ENCODE measurements around the gene NDST1.

Gene NDST1

DNA sequence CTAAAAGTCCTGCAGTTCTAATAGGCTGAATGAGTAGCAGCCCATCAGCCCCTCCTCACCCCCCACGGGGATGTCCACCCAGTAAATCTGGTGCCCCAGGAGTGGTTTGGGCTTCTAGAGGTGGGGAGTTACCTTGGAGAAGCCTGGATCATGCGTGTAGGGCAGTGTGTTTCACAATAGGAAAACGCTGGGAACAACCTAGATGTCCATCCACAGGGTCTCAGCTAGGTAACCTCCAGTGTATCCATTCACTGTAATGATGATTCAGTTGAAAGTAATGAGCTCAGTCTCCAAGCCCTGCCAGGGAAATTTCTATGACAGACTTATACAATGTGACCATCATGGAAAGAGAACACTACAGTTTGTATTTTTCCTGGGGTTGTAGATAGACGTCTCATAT lies 51.8 kb downstream of the NDST1 start:
- H3K36me3 ChIP-seq (ENCODE audit: control insufficient read depth, low read length): no peaks in the 10 kb centered on the region
- TF ChIP-seq, protein P1, sequence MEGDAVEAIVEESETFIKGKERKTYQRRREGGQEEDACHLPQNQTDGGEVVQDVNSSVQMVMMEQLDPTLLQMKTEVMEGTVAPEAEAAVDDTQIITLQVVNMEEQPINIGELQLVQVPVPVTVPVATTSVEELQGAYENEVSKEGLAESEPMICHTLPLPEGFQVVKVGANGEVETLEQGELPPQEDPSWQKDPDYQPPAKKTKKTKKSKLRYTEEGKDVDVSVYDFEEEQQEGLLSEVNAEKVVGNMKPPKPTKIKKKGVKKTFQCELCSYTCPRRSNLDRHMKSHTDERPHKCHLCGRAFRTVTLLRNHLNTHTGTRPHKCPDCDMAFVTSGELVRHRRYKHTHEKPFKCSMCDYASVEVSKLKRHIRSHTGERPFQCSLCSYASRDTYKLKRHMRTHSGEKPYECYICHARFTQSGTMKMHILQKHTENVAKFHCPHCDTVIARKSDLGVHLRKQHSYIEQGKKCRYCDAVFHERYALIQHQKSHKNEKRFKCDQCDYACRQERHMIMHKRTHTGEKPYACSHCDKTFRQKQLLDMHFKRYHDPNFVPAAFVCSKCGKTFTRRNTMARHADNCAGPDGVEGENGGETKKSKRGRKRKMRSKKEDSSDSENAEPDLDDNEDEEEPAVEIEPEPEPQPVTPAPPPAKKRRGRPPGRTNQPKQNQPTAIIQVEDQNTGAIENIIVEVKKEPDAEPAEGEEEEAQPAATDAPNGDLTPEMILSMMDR (IDR thresholded peaks at IDR 0.05; ENCODE audit: low read depth, low read length, poor library complexity, severe bottlenecking): no peak
- TF ChIP-seq EZH2phosphoT487 (IDR thresholded peaks at IDR 0.05; ENCODE audit: borderline replicate concordance, low read length): no peak
- H3K9me2 ChIP-seq (replicated peaks; ENCODE audit: control insufficient read depth, low read length): no peaks in the 10 kb centered on the region
- H3K4me1 ChIP-seq (ENCODE audit: control insufficient read depth, low read length): peaks cover 13% of the 10 kb centered on the region
- H3K4me3 ChIP-seq (ENCODE audit: low read length): no peak overlapping the region
- H3K79me2 ChIP-seq (ENCODE audit: control insufficient read depth, low read length): no peaks in the 10 kb centered on the region
- no peaks in the 10 kb centered on the region for H4K20me1 ChIP-seq (ENCODE audit: control insufficient read depth, insufficient read depth, low read depth, low read length)
- H3K4me2 ChIP-seq (ENCODE audit: low read length): no peak overlapping the region
- H3K9me3 ChIP-seq (ENCODE audit: control insufficient read depth, insufficient read depth, low read length): no peaks in the 10 kb centered on the region
- no peak overlapping the region for H3K27ac ChIP-seq (ENCODE audit: low read depth, low read length)
- H3F3A ChIP-seq (ENCODE audit: control insufficient read depth, insufficient read depth): no peaks in the 10 kb centered on the region
- H3K27me3 ChIP-seq (ENCODE audit: control insufficient read depth, low read length): no peaks in the 10 kb centered on the region

DNA sequence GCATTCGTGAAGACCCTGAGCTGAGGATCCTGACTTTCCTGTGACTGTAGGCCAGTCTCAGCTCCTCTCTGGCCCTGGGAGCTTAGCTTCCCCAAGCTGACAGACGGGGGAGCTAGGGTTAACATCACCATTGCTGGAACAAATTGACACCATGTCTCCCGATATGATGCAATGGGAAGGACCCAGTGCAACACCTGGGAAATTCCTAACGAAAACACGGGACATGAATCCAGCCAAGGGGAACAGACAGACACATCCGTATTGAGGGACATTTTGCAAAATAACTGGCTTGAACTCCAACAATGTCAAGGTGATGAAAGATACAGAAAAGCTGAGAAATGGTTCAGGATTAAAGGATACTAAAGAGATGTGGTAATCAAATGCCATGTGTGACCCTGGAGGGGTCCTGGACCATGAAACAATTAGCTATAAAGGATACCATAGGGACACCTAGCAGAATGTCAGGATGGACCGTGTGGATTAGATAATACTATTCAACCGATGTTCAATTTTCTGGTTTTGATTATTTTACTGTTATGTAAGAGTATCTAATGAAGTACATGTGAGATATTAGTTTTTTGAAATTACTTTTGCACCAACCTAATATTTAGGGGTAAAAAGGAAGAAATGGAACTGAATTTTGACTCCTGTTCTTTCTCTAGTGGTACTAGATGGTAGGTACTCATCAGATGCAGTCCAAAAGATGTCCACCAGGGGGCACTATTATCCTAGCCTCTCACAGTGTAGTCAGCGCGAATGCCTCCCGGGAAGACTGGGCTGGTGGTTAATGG lies 52.7 kb downstream of the NDST1 start:
- H3K9me2 ChIP-seq (replicated peaks; ENCODE audit: control insufficient read depth, low read length): no peaks in the 10 kb centered on the region
- no peak overlapping the region for H3K27ac ChIP-seq (ENCODE audit: low read depth, low read length)
- H3K27me3 ChIP-seq (ENCODE audit: control insufficient read depth, low read length): no peaks in the 10 kb centered on the region
- H4K20me1 ChIP-seq (ENCODE audit: control insufficient read depth, insufficient read depth, low read depth, low read length): no peaks in the 10 kb centered on the region
- no peaks in the 10 kb centered on the region for H3K9me3 ChIP-seq (ENCODE audit: control insufficient read depth, insufficient read depth, low read length)
- no peak overlapping the region for H3K4me3 ChIP-seq (ENCODE audit: low read length)
- H3K79me2 ChIP-seq (ENCODE audit: control insufficient read depth, low read length): no peaks in the 10 kb centered on the region
- H3K36me3 ChIP-seq (ENCODE audit: control insufficient read depth, low read length): no peaks in the 10 kb centered on the region
- no peak overlapping the region for H3K4me2 ChIP-seq (ENCODE audit: low read length)
- TF ChIP-seq EZH2phosphoT487 (IDR thresholded peaks at IDR 0.05; ENCODE audit: borderline replicate concordance, low read length): no peak
- TF ChIP-seq, protein P1 (IDR thresholded peaks at IDR 0.05; ENCODE audit: low read depth, low read length, poor library complexity, severe bottlenecking): peak; percentile 76
- peaks cover 13% of the 10 kb centered on the region for H3K4me1 ChIP-seq (ENCODE audit: control insufficient read depth, low read length)
- H3F3A ChIP-seq (ENCODE audit: control insufficient read depth, insufficient read depth): no peaks in the 10 kb centered on the region

- Histone ChIP-seq H3K4me3 (ENCODE audit: low read length) (no peak overlapping the region), H3K9me3 (ENCODE audit: control insufficient read depth, insufficient read depth, low read length) (no peaks in the 10 kb centered on the region), H3K4me2 (ENCODE audit: low read length) (no peak overlapping the region), H3F3A (ENCODE audit: control insufficient read depth, insufficient read depth) (no peaks in the 10 kb centered on the region), H3K79me2 (ENCODE audit: control insufficient read depth, low read length) (no peaks in the 10 kb centered on the region), H3K9me2 (replicated peaks; ENCODE audit: control insufficient read depth, low read length) (no peaks in the 10 kb centered on the region), H3K27ac (ENCODE audit: low read depth, low read length) (no peak overlapping the region), H3K27me3 (ENCODE audit: control insufficient read depth, low read length) (no peaks in the 10 kb centered on the region), H3K4me1 (ENCODE audit: control insufficient read depth, low read length) (peaks cover 13% of the 10 kb centered on the region), H4K20me1 (ENCODE audit: control insufficient read depth, insufficient read depth, low read depth, low read length) (no peaks in the 10 kb centered on the region), H3K36me3 (ENCODE audit: control insufficient read depth, low read length) (no peaks in the 10 kb centered on the region)
- TF ChIP-seq EZH2phosphoT487 (IDR thresholded peaks at IDR 0.05; ENCODE audit: borderline replicate concordance, low read length): no peak
- TF ChIP-seq, protein P1 (IDR thresholded peaks at IDR 0.05; ENCODE audit: low read depth, low read length, poor library complexity, severe bottlenecking): no peak
Measured at GRCh38 chr5:150561192-150561512, 53.2 kb downstream of the NDST1 start.
